ENCODE results near the gene EXOC4. TPM values are rescaled to one million over a fixed set of nuclear protein-coding genes. Genes with fewer than 3 reads are reported as not detected.

The EXOC4 gene
- total RNA-seq, 4 donors from 2014 or later, result 30.7 to 62.4 (median 40.4) TPM

- no peaks in the 10 kb centered on the region for H3K9me3 ChIP-seq
- DNase-seq, result no peak
- no peaks in the 10 kb centered on the region for H3K27me3 ChIP-seq
- TF ChIP-seq POLR2A (IDR thresholded peaks at IDR 0.05), result no peak
- TF ChIP-seq, protein P1, sequence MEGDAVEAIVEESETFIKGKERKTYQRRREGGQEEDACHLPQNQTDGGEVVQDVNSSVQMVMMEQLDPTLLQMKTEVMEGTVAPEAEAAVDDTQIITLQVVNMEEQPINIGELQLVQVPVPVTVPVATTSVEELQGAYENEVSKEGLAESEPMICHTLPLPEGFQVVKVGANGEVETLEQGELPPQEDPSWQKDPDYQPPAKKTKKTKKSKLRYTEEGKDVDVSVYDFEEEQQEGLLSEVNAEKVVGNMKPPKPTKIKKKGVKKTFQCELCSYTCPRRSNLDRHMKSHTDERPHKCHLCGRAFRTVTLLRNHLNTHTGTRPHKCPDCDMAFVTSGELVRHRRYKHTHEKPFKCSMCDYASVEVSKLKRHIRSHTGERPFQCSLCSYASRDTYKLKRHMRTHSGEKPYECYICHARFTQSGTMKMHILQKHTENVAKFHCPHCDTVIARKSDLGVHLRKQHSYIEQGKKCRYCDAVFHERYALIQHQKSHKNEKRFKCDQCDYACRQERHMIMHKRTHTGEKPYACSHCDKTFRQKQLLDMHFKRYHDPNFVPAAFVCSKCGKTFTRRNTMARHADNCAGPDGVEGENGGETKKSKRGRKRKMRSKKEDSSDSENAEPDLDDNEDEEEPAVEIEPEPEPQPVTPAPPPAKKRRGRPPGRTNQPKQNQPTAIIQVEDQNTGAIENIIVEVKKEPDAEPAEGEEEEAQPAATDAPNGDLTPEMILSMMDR (IDR thresholded peaks at IDR 0.05), result no peak
- peaks cover 0 to 11% (median 0%) of the 10 kb centered on the region in 3 donors for H3K4me1 ChIP-seq
- H3K27ac ChIP-seq, result no peak overlapping the region
- no peak overlapping the region for H3K4me3 ChIP-seq
- intact Hi-C loops (cut with DNase I), result no loop called here
- H3K36me3 ChIP-seq, result peaks cover 0 to 29% (median 0%) of the 10 kb centered on the region in 3 donors
Observed at GRCh38 chr7:133294234-133294633, 41.4 kb downstream of the EXOC4 start.

DNA sequence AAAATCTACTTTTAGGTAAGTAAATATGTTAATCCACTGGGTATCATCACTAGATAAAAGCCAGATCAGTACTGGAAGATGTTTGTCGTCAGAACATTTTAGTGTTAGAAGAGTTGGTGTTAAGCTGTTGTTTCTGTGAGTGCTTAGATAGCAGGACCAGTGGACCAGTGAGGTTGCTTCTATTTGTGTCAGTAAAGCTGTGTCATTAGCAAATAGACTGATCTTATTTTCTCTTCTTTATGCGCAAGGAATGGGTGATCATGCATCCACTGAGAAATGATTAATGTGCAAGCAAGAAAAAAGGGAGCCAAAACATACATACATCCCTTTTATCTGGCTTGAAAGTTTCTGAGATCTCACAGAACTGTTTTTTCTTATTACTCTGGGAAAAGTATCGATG, 42.6 kb downstream of the EXOC4 start:
- no peak for DNase-seq
- no peak for TF ChIP-seq POLR2A (IDR thresholded peaks at IDR 0.05)
- TF ChIP-seq, protein P1 (IDR thresholded peaks at IDR 0.05), result no peak
- peaks cover 0 to 11% (median 0%) of the 10 kb centered on the region in 3 donors for H3K4me1 ChIP-seq
- H3K4me3 ChIP-seq, result no peak overlapping the region
- H3K9me3 ChIP-seq, result no peaks in the 10 kb centered on the region
- peaks cover 0 to 17% (median 0%) of the 10 kb centered on the region in 3 donors for H3K36me3 ChIP-seq
- no peak overlapping the region for H3K27ac ChIP-seq
- H3K27me3 ChIP-seq, result no peaks in the 10 kb centered on the region
- 90% methylated on average over 3 of the region's 3 CpGs for WGBS, 2 donors
- intact Hi-C loops (cut with DNase I), result no loop called here

GRCh38 chr7:133297093-133297492, 44.2 kb downstream of the EXOC4 start:
- 86 to 92% methylated on average over 1 of the region's 1 CpG for WGBS, 2 donors
- TF ChIP-seq, protein P1 (IDR thresholded peaks at IDR 0.05), result no peak
- no peak for TF ChIP-seq POLR2A (IDR thresholded peaks at IDR 0.05)
- H3K4me1 ChIP-seq, result peaks cover 0 to 17% (median 0%) of the 10 kb centered on the region in 3 donors
- no peaks in the 10 kb centered on the region for H3K9me3 ChIP-seq
- intact Hi-C loops (cut with DNase I), result no loop called here
- H3K36me3 ChIP-seq, result peaks cover 0 to 2% (median 0%) of the 10 kb centered on the region in 3 donors
- no peaks in the 10 kb centered on the region for H3K27me3 ChIP-seq
- no peak overlapping the region for H3K4me3 ChIP-seq
- no peak for DNase-seq
- no peak overlapping the region for H3K27ac ChIP-seq

DNA sequence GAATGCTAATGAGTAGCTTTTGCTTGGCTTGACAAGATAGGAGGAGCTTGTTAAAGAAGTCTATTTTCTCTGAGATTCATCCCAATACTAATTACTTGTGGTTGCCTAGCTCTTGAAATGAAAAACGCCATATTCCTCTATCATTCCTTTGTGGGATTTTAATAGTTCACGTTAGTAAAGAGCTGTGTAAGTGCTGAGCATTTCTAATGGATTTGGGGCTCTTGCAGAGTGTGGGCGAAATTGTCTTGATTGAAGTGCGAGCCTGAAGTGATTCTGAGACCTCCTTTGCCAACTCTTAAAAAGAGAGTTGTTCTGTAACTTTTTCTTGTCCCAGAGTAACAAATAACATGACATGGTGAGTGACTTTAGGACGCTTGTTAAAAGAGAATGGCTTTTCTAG, 45.2 kb downstream of the EXOC4 start:
- WGBS, 2 donors, result 89 to 98% methylated on average over 5 of the region's 5 CpGs
- intact Hi-C loops (cut with DNase I), result no loop called here
- Histone ChIP-seq H3K4me3 (no peak overlapping the region), H3K4me1 (peaks cover 0 to 16% (median 0%) of the 10 kb centered on the region in 3 donors), H3K36me3 (no peaks in the 10 kb centered on the region), H3K9me3 (no peaks in the 10 kb centered on the region), H3K27me3 (no peaks in the 10 kb centered on the region), H3K27ac (no peak overlapping the region)
- DNase-seq, result no peak
- TF ChIP-seq, protein P1 (IDR thresholded peaks at IDR 0.05), result no peak
- no peak for TF ChIP-seq POLR2A (IDR thresholded peaks at IDR 0.05)

DNA sequence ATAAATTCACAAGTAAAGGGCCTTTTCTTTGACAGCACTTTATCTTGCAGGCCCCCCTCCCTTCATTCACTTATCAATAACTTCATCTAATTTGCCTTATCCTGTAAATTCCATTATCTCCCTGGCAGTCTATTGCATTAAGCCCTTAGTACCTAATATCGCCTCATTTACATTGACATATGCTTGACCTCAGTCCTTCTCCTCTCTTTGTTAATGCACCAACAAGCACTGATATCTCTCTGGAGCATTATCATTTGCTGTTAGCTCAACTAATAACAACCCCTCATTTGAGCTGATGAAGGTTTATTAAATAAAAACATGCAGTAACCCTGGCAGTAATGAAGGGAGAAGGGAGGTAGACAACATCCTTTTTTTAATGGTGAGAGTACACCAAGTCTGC, 46.8 kb downstream of the EXOC4 start:
- DNase-seq, result no peak
- H3K9me3 ChIP-seq, result no peaks in the 10 kb centered on the region
- peaks cover 0 to 6% (median 0%) of the 10 kb centered on the region in 3 donors for H3K4me1 ChIP-seq
- intact Hi-C loops (cut with DNase I), result no loop called here
- 85 to 90% methylated on average over 1 of the region's 1 CpG for WGBS, 2 donors
- TF ChIP-seq POLR2A (IDR thresholded peaks at IDR 0.05), result no peak
- TF ChIP-seq, protein P1 (IDR thresholded peaks at IDR 0.05), result no peak
- H3K27me3 ChIP-seq, result no peaks in the 10 kb centered on the region
- no peak overlapping the region for H3K27ac ChIP-seq
- H3K4me3 ChIP-seq, result no peak overlapping the region
- H3K36me3 ChIP-seq, result no peaks in the 10 kb centered on the region
